Natural killer cell treated with Interleukin-12 subunit alpha and Interleukin-12 subunit beta and Interleukin-15 and Interleukin-18, amount 100 ng/mL, for 72 hours (primary cell): Measurements from ENCODE around the gene ITIH3. TPM values are rescaled to one million over a fixed set of nuclear protein-coding genes. Genes with fewer than 3 reads are reported as not detected.
"Not testable (repeated sequence)": the region's sequence is repeated elsewhere in the genome, so short reads cannot be mapped to it uniquely, and the experiment has no call there.

Experiments used
- ATAC-seq, 2 donors: fragments of 150-1000 bp; cut with Tn5 transposase in 1 of 2; sonication (Bioruptor Pico), chemical (Tn5 transposase) in 1 of 2; 2 replicates each; pipeline ENCODE4 v1.10.0; 2021
- DNase-seq: peaks from one replicate; pipeline ENCODE4 v3.0.0; 2022; ENCODE audit warnings: low spot score
- H3K27ac Mint-ChIP-seq, 2 donors: 1 replicate in 1 of 2; 2 replicates in 1 of 2; pipeline ENCODE4 v1.8.0; 2022; ENCODE audit warnings: mixed read lengths in 2 of 2, mild to moderate bottlenecking in 1 of 2, moderate library complexity in 1 of 2
- H3K27me3 Mint-ChIP-seq, 2 donors: 1 replicate in 1 of 2; 2 replicates in 1 of 2; pipeline ENCODE4 v1.8.0; 2022; ENCODE audit warnings: mixed read lengths in 2 of 2
- H3K36me3 Mint-ChIP-seq: one replicate; pipeline ENCODE4 v1.8.0; 2022; ENCODE audit warnings: mixed read lengths
- H3K4me1 Mint-ChIP-seq, 2 donors: 1 replicate in 1 of 2; 2 replicates in 1 of 2; pipeline ENCODE4 v1.8.0; 2022; ENCODE audit warnings: low read depth in 2 of 2, mixed read lengths in 2 of 2, mild to moderate bottlenecking in 1 of 2
- H3K4me3 Mint-ChIP-seq: one replicate; pipeline ENCODE4 v1.8.0; 2022; ENCODE audit warnings: mixed read lengths
- H3K9me3 Mint-ChIP-seq: 2 replicates; pipeline ENCODE4 v1.8.0; 2022; ENCODE audit warnings: mixed read lengths
- total RNA-seq, 2 donors: library from RNA; stranded (reverse); gene quantifications; one replicate each; pipeline ENCODE4 v1.2.3, GENCODE V29; 2022

Gene ITIH3
- total RNA-seq, 2 donors from 2014 or later, result not detected

DNA sequence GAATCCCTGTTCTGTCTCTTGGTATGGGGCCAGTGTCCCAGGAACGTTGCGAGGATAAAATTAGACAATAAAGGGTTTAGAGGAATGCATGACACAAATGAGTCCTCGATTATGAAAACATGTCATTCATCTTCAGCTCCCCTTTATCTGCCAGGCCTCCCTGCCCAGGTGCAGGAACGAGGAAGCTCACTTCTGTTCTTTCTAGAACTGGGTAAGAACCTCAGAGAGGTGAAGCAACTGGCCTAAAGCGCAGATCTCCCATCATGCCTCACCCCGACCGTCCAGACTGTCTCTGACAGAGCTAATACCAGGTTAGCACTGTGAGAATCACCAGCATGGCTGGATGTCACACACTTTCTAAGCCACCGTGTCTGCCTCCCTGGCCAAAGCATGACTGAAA is 18.7 kb upstream of the ITIH3 start:
- Mint-ChIP-seq H3K9me3 (no peaks in the 10 kb centered on the region), H3K4me3 (no peak overlapping the region), H3K27me3 (no peaks in the 10 kb centered on the region), H3K27ac (no peak overlapping the region), H3K36me3 (no peaks in the 10 kb centered on the region), H3K4me1 (peaks cover 12 to 14% of the 10 kb centered on the region in 2 donors)
- DNase-seq (no peak), ATAC-seq (no peak)

GRCh38 chr3:52776486-52776885 is 18.1 kb upstream of the ITIH3 start:
- not testable (repeated sequence) for H3K4me1 Mint-ChIP-seq, H3K36me3 Mint-ChIP-seq, H3K4me3 Mint-ChIP-seq, ATAC-seq, H3K27me3 Mint-ChIP-seq, H3K9me3 Mint-ChIP-seq, DNase-seq, H3K27ac Mint-ChIP-seq

- no peaks in the 10 kb centered on the region for H3K9me3 Mint-ChIP-seq
Observed at GRCh38 chr3:52777127-52777958, 17.3 kb upstream of the ITIH3 start, which contains the start of gene ITIH1. ITIH1 (plus strand) TSS chr3:52777599; CDS start chr3:52777616, 17 bp downstream.

DNA sequence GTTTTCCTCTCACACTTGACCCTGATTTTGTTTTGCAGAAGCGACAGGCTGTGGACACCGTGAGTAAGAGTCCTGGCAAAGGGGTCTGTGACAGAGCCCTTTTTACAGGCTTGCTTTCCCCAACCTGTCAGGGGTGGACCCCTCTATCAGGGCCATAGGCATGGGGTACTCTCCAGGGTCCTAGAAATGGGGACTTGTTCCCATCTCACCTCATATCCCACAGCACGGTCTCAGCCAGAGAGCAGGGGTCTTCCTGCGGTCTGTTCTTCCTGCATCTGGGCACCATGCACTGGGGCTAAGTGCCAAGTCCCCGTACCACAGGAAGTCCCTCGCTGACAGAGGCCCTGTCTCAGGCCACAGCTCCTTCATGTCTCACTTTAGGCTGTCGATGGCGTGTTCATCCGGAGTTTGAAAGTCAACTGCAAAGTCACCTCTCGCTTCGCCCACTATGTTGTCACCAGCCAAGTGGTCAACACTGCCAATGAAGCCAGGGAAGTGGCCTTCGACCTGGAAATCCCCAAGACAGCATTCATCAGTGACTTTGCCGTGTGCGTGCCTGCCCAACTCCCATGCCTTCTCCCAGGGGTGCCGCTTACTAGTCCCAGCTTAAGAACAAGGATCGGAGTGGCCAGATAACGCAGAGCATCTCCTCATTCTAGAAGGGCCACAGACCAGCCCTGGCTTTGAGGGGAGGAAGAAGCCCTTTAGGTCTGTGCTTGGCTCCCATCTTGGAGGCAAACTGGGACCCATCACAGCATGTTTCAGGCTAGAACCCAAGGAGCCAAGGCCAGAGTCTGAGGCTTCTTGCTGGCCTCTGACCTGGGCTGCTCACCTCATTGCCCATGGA is 16.4 kb upstream of the ITIH3 start:
- H3K27ac Mint-ChIP-seq, result peak overlapping the region in 1 of 2 donors; percentile 80
- no peak overlapping the region for H3K4me3 Mint-ChIP-seq
- ATAC-seq (peak; percentile 47 to 64), DNase-seq (no peak)
- peaks cover 0 to 3% of the 10 kb centered on the region in 2 donors for H3K27me3 Mint-ChIP-seq
- H3K4me1 Mint-ChIP-seq, result peaks cover 8 to 13% of the 10 kb centered on the region in 2 donors
- no peaks in the 10 kb centered on the region for H3K9me3 Mint-ChIP-seq
- no peaks in the 10 kb centered on the region for H3K36me3 Mint-ChIP-seq

More at GRCh38 chr3:52777127-52777958, 17.3 kb upstream of the ITIH3 start, which contains the start of gene ITIH1:
- no peaks in the 10 kb centered on the region for H3K36me3 Mint-ChIP-seq
- no peak within 1 kb of the TSS for H3K4me3 Mint-ChIP-seq
- H3K27me3 Mint-ChIP-seq, result peaks cover 0 to 3% of the 10 kb centered on the region in 2 donors
- peak within 1 kb of the TSS in 1 of 2 donors; percentile 80 for H3K27ac Mint-ChIP-seq
- ATAC-seq (no peak), DNase-seq (no peak)
- peaks cover 8 to 13% of the 10 kb centered on the region in 2 donors for H3K4me1 Mint-ChIP-seq

DNA sequence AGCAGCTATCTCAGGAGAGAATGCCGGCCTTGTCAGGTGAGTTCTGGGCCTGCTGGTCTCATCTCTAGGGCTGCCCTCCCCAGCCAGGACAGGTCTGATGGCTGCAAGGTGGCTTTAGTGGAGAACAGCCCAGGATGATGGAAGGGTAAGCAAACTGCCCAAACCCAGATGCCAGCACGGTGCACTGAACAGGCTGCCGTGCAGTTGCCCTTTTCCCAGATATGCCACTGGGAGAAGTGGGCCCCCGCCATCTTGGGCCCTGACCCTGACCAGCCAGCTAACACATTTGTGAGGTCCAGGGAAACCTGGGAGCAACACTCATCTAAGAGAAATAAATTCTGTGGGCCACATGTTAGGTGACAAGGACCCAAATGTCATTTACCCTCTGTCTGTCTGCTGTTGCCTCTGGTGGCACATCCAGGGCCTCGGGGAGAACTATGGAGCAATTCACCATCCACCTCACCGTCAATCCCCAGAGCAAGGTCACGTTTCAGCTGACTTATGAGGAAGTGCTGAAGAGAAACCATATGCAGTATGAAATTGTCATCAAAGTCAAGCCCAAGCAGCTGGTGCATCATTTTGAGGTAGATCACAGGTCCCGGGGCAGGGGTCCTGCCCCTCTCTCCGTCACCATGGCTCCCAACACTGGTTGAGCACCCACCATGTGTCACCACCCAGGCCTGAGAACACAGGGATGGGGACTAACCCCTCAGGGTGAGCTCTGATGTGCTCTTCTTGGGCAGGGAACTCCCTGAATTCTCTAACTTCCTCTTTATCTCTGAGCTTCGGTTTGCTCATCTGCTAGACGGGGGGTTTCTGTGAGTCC is 15.4 kb upstream of the ITIH3 start:
- DNase-seq (no peak), ATAC-seq (no peak)
- Mint-ChIP-seq H3K27me3 (peaks cover 0 to 3% of the 10 kb centered on the region in 2 donors), H3K4me1 (peaks cover 8 to 13% of the 10 kb centered on the region in 2 donors), H3K4me3 (no peak overlapping the region), H3K36me3 (no peaks in the 10 kb centered on the region), H3K9me3 (no peaks in the 10 kb centered on the region), H3K27ac (no peak overlapping the region)

DNA sequence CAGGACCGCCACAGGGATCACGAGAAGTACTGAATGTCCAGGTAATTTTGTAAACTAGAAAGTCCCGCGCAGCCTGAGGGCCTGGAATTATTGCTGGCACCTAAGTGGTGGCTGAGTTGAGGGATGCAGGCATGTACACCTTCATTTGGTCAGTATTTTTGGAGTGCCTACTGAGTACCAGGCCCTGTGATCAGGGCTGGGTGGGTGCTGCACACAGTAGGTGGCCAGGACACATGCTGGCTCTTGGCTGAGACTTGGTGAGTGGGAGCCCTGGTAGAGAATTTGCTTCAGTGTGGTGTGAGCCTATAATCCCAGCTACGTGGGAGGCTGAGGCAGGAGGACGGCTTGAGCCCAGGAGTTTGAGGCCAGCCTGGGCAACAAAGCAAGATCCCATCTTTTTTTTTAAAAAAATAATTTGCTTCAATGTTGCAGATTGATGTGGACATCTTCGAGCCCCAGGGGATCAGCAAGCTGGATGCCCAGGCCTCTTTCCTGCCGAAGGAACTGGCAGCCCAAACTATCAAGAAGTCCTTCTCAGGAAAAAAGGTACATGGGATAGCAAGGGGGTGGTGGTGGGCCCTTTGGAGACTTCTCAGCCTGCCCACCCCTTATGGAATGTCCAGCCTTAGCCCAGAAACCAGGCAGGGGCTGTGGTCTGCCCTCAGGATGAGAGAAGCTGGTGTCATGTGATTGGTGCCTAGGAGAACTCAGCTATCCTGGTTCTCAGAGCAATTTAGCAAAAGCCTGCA is 14.6 kb upstream of the ITIH3 start:
- no peaks in the 10 kb centered on the region for H3K9me3 Mint-ChIP-seq
- DNase-seq (no peak), ATAC-seq (no peak)
- peaks cover 8 to 13% of the 10 kb centered on the region in 2 donors for H3K4me1 Mint-ChIP-seq
- no peaks in the 10 kb centered on the region for H3K36me3 Mint-ChIP-seq
- H3K27me3 Mint-ChIP-seq, result peaks cover 0 to 3% of the 10 kb centered on the region in 2 donors
- H3K27ac Mint-ChIP-seq, result no peak overlapping the region
- no peak overlapping the region for H3K4me3 Mint-ChIP-seq

DNA sequence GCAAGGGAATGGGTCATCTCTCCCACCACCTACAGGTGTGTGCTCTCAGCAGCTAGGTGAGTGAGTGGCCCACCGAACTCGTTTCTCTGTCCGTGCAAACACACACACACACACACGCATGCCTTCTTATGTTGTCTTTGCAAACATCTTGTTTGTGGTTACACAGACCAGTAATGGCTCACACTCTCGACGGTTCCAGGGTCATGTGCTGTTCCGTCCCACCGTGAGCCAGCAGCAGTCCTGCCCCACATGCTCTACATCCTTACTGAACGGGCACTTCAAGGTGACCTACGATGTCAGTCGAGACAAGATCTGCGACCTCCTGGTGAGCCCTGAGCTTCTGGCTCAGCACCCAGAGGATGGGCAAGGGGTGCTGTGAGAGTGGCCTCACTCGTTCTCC is 12.9 kb upstream of the ITIH3 start:
- Mint-ChIP-seq H3K4me3 (no peak overlapping the region), H3K27ac (no peak overlapping the region), H3K9me3 (no peaks in the 10 kb centered on the region), H3K4me1 (peaks cover 8 to 13% of the 10 kb centered on the region in 2 donors), H3K27me3 (peaks cover 0 to 3% of the 10 kb centered on the region in 2 donors), H3K36me3 (no peaks in the 10 kb centered on the region)
- ATAC-seq (peak in 1 of 2 donors; percentile 50), DNase-seq (peak; percentile 10)

- no peaks in the 10 kb centered on the region for H3K9me3 Mint-ChIP-seq
- H3K36me3 Mint-ChIP-seq, result no peaks in the 10 kb centered on the region
- H3K27me3 Mint-ChIP-seq, result peaks cover 0 to 3% of the 10 kb centered on the region in 2 donors
- H3K4me3 Mint-ChIP-seq, result no peak overlapping the region
- H3K4me1 Mint-ChIP-seq, result peaks cover 8 to 13% of the 10 kb centered on the region in 2 donors
- DNase-seq (peak; percentile 58), ATAC-seq (no peak)
- H3K27ac Mint-ChIP-seq, result peak overlapping the region in 1 of 2 donors; percentile 43
Observed at GRCh38 chr3:52782412-52783210, 12.0 kb upstream of the ITIH3 start.

- peak; percentile 3 for DNase-seq
- Mint-ChIP-seq H3K27ac (no peak overlapping the region), H3K27me3 (peaks cover 0 to 3% of the 10 kb centered on the region in 2 donors), H3K9me3 (no peaks in the 10 kb centered on the region), H3K4me1 (peaks cover 8 to 10% of the 10 kb centered on the region in 2 donors), H3K36me3 (no peaks in the 10 kb centered on the region), H3K4me3 (no peak overlapping the region)
- ATAC-seq, result no peak
Observed at GRCh38 chr3:52783211-52783555, 11.4 kb upstream of the ITIH3 start.

- Mint-ChIP-seq H3K4me1 (peaks cover 4 to 8% of the 10 kb centered on the region in 2 donors), H3K9me3 (no peaks in the 10 kb centered on the region), H3K27me3 (peaks cover 0 to 3% of the 10 kb centered on the region in 2 donors), H3K27ac (no peak overlapping the region), H3K36me3 (no peaks in the 10 kb centered on the region), H3K4me3 (no peak overlapping the region)
- DNase-seq (peak; percentile 54), ATAC-seq (no peak)
Observed at GRCh38 chr3:52784021-52784621, 10.5 kb upstream of the ITIH3 start.

GRCh38 chr3:52784931-52785590 is 9.5 kb upstream of the ITIH3 start:
- Mint-ChIP-seq H3K27me3 (peaks cover 0 to 3% of the 10 kb centered on the region in 2 donors), H3K36me3 (no peaks in the 10 kb centered on the region), H3K4me1 (peaks cover 4 to 8% of the 10 kb centered on the region in 2 donors), H3K27ac (no peak overlapping the region), H3K9me3 (no peaks in the 10 kb centered on the region), H3K4me3 (no peak overlapping the region)
- DNase-seq, result peak; percentile 47
- ATAC-seq, result no peak
